HG03108 (cell line): ENCODE results near the gene PPIG.
"Not testable (repeated sequence)": the region's sequence is repeated elsewhere in the genome, so short reads cannot be mapped to it uniquely, and the experiment has no call there.

Experiments
- ATAC-seq: cut with Tn5 transposase; IDR thresholded peaks from one replicate; pipeline ENCODE4 v1.9.1; 2021; ENCODE audit warnings: moderate library complexity; ENCODE audit not compliant: unreplicated experiment

Gene PPIG

DNA sequence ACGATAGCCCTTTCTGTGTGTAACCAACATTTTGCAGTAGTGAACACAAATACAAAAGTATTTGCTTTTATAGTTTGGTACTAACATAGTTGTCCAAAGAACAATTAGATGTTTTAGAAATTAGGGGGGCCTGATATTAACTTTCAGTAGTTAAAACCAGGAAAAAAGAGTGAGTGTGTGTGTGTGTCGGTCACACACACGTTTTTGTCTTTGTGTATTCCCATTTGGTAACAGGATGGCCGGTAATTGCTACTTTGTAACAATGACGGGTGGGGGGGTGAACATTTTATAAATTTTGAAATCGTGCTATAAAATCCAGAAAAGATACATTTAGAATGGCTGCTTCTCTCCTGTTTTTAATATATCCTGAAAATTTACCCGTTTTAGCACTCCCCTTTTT lies 1.5 kb downstream of the PPIG start:
- no peak for ATAC-seq

DNA sequence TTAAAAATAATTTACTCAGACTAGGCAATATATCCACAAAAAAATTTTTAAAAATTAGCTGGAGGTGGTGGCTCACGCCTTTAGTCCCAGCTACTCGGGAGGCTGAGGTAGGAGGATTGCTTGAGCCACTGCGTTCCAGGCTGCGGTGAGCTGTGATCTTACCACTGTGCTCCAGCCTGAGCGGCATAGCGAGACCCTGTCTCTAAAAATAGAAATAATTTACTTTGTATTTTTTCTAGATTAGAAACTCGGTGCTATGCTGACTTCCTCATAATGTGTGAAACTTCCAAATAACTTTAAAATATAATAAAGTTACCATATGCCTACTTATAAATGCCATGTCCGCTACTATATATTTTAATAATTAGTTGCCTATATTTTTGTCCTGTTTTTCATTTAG lies 6.7 kb downstream of the PPIG start:
- ATAC-seq = no peak

DNA sequence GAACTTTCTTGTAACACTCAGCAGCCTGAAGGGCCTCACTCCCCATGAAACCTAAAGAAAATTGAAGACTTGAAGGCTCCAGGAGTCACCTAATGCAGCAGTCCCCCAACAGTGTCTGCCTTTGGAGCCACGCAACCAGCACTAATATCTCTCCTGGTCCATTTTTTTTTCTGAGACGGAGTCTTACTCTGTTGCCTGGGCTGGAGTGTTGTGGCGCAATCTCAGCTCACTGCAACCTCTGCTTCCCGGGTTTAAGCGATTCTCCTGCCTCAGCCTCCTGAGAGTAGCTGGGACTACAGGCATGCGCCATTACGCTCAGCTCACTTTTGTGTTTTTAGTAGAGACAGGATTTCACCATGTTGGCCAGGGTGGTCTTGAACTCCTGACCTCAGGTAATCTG lies 12.4 kb downstream of the PPIG start:
- not testable (repeated sequence) for ATAC-seq

DNA sequence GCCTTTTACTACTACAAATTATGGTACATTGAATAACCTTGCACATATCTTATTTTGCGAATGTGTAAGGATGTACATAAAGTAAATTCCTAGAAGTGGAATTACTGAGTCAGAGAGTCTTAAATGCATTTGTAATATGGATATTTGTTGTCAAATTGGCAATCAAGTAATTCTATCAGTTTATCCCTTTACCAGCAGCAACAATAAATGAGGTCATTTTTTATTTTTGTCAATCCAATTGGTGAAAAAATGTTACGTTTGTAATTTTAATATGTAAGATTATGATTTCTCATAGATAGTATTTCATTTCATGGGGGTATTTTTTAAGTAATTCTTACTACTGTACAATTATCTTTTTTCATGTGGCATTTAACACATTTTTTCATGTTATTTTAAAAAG lies 14.8 kb downstream of the PPIG start:
- ATAC-seq = no peak

DNA sequence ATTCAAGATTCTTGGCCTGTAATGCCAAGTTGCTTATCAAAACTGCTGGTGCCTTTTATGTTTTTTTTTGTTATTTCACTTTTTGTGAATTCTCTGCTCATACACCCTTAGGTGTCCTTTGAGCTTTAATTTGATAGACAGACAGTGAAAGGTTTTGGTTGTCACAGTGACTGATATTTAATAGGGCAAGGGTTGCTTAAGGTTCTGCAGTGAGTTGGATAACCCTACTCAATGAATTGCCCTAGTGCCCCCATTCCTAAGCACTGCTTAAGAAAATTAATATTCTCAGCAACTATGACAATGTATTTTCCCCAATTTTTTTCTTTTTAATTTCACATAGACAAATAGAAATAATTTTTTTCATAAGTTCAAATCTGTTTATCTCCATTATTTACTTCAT lies 15.4 kb downstream of the PPIG start:
- ATAC-seq = no peak

DNA sequence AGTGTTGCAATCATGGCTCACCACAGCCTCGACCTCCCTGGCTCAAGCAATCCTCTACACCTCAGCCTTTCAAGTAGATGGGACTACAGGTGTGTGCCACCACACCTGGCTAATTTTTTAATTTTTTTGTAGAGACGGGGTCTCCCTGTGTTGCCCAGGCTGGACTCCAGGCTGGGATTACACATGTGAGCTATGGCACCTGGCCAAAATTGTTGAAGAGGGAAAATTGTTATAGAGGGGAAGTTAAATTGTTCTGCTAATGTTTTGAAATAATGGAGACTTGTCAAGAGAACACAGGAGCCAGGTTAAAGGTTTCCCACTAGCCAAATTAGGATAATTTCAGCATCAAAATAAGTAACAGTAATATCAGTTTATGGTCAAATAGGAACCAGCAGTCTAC lies 25.1 kb downstream of the PPIG start:
- ATAC-seq = no peak

DNA sequence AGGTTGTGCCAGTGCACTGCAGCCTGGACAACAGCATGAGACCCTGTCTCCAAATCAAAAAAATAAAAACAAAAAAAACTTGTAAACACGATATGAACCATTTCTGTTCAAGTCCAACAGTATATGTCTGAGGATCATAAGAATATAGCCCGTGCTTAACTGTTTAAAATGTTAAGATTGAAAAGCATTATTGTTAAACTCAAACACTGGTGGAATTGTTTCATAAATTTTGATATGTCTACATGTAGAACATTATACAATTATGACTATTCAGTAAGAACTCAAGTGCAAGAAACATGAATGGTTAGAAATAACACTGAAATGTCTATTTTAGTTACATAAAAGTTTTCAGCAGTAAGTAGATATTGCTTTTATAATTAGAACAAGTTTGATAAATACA lies 29.7 kb downstream of the PPIG start:
- no peak for ATAC-seq

DNA sequence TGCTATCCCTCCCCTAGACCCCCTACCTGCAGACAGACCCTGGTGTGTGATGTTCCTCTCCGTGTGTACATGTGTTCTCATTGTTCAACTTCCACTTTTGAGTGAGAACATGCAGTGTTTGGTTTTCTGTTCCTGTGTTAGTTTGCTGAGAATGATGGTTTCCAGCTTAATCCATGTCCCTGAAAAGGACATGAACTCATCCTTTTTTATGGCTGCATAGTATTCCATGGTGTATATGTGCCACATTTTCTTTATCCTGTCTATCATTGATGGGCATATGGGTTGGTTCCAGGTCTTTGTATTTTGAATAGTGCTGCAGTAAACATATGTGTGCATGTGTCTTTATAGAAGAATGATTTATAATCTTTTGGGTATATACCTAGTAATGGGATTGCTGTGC lies 31.8 kb downstream of the PPIG start:
- ATAC-seq = not testable (repeated sequence)

DNA sequence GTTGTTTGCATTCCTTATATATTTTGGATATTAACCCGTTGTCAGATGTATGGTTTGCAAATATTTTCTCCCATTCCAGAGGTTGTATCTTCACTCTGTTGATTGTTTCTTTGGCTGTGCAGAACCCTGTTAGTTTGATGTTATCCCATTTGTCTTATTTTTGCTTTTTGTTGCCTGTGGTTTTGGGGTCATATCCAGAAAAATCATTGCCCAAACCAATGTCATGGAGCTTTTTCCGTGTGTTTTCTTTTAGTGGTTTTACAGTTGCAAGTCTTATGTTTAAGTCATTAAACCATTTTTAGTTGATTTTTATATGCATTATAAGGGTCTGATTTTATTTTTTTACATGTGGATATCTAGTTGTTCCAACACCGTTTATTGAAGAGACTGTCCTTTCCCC lies 35.8 kb downstream of the PPIG start:
- no peak for ATAC-seq

DNA sequence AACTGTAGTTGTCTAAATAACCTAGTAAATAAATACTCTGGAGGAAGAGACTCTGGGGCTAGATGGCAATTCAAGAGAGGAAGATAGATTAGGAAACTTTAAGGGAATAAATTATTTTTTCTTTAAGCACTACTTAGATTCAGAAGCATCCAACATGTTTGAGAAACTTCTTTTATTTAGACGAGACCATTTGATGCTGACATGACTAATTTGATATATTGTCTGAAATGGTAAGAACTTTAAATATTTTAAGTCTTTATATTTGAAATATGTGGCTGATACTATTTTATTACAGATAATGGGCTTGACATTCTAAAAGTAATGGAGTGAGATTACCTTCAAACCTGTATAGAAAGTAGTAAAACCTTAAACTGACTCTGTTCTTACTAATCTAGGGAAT lies 36.4 kb downstream of the PPIG start:
- ATAC-seq = no peak

DNA sequence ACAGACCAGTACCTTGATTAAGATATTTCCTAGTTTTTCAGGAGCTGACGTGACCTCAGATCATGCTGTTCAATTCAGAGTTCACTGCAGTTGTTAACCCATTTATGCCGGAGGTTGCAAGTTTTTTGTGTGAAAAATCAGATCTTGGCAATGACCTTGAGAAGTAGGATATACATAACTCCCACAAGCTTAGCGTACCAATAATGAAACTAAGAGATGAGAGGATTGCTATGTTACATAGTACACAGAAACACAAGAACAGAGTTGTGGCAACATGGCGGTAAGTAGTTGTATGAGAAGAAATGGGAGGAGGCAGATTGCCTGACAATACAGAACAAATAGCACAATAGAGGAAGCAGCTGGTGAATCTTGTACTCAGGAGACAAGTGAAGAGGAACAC lies 39.1 kb downstream of the PPIG start:
- no peak for ATAC-seq

DNA sequence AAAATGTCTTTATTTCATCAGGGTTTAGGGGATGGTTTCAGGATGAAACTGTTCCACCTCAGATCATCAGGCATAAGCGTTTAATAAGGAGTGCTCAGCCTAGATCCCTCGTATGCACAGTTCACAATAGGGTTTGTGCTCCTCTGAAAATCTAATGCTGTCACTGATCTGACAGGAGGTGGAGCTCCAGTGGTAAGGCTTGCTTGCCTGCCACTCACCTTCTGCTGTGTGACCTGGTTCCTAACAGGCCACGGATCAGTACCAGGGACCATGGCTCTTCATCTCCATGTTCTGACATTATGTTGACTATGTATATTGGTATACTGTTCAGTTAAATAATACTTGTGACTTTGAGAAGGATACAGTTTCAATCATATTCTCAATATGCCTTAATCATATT lies 41.6 kb downstream of the PPIG start:
- no peak for ATAC-seq

DNA sequence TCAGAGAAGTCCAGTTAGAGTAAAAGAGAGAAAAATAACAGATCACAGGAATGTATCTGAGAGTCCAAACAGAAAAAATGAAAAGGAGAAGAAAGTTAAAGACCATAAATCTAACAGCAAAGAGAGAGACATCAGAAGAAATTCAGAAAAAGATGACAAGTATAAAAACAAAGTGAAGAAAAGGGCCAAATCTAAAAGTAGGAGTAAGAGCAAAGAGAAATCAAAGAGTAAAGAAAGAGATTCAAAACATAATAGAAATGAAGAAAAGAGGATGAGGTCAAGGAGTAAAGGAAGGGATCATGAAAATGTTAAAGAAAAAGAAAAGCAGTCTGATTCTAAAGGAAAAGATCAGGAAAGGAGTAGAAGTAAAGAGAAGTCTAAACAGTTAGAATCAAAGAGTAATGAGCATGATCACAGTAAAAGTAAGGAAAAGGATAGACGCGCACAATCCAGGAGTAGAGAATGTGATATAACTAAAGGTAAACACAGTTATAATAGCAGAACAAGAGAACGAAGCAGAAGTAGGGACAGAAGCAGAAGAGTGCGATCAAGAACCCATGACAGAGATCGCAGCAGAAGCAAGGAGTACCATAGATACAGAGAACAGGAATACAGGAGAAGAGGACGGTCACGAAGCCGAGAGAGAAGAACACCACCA lies 52.4 kb downstream of the PPIG start:
- no peak for ATAC-seq

DNA sequence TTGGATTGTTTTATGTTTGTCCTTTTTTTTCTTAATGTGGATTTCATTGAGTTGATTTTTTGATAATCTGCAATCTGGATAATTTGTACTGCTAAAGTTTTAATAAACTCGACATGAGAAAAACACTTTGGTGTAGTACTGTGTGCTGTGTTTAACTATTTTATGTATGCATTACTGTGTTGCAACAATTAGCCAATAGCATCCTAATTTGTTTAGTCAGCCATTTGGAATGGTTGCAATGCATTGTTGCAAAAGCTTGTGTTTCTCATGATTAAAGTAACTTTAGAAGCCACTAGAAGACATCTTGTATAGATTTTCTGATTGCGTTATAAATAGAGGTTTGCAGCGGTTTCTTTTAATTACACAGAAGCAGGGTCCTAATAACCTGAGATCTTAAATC lies 53.5 kb downstream of the PPIG start:
- ATAC-seq = no peak

DNA sequence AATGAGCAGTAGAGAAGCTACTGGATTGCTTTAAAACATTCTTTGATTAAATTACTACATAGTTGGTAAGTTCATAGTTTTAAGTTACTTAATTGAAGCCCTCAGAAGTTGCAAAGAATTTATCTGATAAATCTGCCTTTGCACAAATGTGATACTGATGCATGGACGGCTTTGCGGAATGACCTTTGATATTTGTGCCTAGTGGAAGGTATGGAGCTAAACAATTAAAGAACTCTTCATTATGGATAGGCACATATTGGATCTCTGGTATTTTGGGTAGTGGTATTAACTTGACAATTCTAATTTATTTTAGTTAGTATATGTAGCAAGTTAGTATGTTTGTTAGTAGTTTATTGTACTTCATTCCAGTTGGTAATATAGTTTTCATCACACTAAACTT lies 56.0 kb downstream of the PPIG start:
- ATAC-seq = no peak

DNA sequence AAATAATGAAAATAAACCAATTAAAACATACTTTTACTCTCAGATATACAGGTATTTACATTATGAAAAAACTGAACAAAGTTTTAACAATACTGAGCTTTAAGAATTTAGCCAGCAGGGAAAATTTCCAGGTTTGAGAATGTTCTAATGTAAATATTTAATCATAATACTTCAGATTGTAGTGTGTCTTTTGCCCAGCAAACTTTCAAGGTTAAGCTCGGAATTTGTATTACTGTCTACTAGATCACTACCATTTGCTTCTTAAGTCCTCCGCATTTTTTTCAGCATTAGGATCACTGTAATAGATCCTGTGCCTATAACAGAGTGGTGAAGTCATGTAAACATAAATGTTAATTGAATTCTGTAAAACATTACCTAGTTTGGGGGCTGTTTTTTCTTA lies 57.3 kb downstream of the PPIG start:
- ATAC-seq = no peak

DNA sequence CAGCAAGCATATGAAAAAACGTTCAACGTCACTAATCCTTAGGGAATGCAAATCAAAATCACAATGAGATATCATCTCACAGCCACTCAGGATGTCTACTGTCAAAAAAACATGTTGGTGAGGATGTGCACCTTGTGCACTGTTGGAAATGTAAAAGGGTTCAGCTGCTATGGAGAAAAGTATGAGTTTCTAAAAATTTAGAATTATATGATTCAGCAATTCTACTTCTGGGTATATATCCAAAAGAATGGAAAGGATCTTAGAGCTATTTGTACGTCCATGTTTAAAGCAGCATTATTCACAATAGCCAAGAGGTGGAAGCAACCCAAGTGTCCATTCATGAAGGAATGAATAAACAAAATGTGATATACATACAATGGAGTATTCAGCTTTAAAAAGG lies 60.0 kb downstream of the PPIG start:
- ATAC-seq = no peak

DNA sequence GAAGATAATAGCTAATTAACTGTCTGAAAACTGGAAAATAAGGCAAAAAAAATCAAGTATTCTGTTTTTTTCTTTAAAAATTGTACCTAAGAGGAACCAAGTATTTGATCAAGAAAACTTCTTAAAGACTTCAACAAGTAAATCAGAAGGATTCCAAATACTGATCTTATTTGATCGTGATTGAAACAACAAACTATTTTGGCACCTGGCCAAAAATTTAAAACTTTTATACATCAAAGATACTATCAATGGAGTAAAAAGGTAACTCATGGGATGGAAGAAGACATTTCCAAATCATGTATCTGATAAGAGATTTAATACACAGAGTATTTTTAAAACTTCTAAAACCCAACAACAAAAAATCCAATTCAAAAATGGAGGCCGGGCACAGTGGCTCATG lies 63.3 kb downstream of the PPIG start:
- ATAC-seq = no peak

DNA sequence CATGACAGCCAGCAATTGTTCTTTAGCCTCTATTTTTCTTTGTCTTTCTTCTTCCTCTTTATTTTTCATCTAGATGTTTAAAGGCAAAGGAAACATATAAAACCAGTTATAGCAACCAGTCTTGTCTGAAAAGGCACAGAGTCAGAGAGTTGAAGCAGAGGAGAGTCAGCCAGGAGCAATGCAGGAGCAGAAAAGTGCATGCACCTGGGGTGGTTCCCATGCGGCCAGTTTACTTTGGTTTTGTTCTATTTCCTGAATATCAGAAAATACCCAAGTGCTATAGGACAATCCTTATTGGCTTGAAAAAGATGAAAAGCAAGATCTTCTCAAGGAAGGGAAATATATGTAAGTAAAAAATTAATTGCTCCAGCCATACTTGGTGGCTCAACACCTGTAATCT lies 65.1 kb downstream of the PPIG start:
- ATAC-seq = no peak

DNA sequence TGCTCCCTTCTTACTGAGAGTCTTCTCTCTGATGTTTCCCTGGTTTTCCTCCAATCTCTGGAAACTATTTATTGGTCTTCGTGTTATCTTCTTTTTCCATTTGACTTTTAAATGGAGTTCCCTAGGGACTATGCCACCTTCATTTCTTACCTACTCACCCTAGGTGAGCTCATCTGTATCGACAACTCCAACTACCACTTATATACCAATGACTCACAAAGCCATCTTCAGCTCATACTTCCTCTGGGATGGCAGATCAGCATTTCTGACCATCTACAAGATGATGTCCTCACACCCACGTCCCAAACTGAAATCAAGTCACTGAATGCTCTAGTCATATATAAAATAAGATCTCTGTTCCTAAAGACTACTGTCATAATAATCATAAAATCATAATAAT lies 69.5 kb downstream of the PPIG start:
- ATAC-seq = no peak

DNA sequence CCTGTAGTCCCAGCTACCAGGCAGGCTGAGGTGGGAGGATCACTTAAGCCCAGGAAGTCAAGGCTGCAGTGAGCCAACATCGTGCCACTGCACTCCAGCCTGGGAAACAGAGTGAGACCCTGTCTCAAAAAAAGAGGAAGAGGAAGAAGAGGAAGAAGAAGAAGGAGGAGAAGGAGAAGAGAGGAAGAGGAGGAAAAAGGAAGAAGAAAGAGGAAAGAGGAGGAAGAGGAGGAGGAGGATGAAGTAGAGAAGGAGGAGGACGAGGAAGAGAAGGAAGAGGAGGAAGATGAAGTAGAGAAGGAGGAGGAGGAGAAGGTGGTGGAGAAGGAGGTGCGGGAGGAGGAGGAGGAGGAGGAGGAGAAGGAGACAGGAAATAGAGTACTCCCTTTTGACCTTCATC lies 72.0 kb downstream of the PPIG start:
- no peak for ATAC-seq

DNA sequence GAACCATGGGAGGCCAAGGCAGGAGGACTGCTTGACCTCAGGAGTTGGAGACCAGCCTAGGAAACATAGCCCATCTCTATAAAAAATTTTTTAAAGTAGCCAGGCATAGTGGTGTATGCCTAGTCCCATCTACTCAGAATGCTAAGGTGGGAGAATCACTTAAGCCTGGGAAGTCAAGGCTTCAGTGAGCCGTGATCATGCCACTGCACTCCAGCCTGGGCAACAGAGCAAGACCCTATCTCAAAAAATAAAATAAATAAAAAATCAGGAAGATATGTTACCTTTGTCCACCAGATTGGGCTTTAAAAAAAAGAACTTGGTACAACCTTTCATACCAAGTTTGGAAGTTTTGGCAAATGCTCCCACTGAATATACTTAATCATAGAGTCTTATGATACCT lies 74.7 kb downstream of the PPIG start:
- no peak for ATAC-seq

DNA sequence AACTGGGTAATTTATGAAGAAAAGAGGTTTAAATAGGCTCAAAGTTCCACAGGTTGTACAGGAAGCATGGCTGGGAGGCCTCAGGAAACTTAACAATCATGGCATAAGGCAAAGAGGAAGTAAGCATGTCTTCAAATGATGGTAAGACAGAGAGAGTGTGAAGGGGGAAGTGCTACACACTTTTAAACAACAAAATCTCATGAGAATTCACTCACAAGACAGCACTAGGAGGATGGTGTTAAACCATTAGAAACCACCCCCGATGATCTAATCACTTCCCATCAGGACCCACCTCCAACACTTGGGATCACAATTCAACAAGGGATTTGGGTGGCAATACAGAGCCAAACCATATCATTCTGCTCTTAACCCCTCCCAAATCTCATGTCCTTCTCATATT lies 75.2 kb downstream of the PPIG start:
- ATAC-seq = no peak

DNA sequence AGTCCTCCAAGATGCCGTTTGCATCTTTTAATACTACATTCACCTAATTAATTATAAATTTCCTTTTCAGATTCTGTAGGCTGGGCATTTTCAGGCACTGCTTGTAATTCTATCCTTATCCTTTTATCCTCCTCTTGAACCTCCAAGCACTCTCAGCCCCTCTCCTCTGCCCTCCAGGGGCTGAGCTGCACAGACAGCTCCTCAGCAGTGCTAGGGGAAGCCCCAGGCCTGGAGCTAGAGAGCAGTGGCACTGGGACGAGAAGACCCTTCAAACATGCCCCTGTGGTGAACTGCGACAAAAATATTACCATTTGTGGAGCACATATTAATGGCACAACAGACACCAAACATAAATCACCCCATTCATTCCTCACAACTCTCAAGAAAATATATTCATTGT lies 77.1 kb downstream of the PPIG start:
- no peak for ATAC-seq
